Neural crest cell (in vitro differentiated cells): Measurements from ENCODE around the gene NCBP2. TPM values are rescaled to one million over a fixed set of nuclear protein-coding genes. Genes with fewer than 3 reads are reported as not detected.

Experiments
- DNase-seq: peaks from one replicate; pipeline ENCODE4 v3.0.0; 2021; ENCODE audit warnings: low read depth, mixed read lengths, low spot score
- H3K27ac Mint-ChIP-seq: one replicate; pipeline ENCODE4 v1.8.0; 2021; ENCODE audit warnings: mild to moderate bottlenecking, mixed read lengths; ENCODE audit not compliant: unreplicated experiment
- H3K27me3 Mint-ChIP-seq: 2 replicates; pipeline ENCODE4 v1.8.0; 2021; ENCODE audit warnings: low read depth, mild to moderate bottlenecking, mixed read lengths
- H3K36me3 Mint-ChIP-seq: 2 replicates; pipeline ENCODE4 v1.8.0; 2021; ENCODE audit warnings: low read depth, mild to moderate bottlenecking, mixed read lengths
- H3K4me1 Mint-ChIP-seq: 2 replicates; pipeline ENCODE4 v1.8.0; 2021; ENCODE audit warnings: mixed read lengths
- H3K4me3 Mint-ChIP-seq: one replicate; pipeline ENCODE4 v1.8.0; 2021; ENCODE audit warnings: mild to moderate bottlenecking, mixed read lengths
- H3K9me3 Mint-ChIP-seq: 2 replicates; pipeline ENCODE4 v1.8.0; 2021; ENCODE audit warnings: mixed read lengths
- CTCF ChIP-seq: fragments of 200-600 bp; sonication (generic); conservative IDR thresholded peaks from 2 replicates; pipeline ENCODE4 v1.5.0; 2021; ENCODE audit warnings: antibody characterized with exemption, mild to moderate bottlenecking
- total RNA-seq: library from RNA; stranded (reverse); gene quantifications from 2 replicates; pipeline ENCODE4 v1.2.1, GENCODE V29; 2021

NCBP2 gene
- total RNA-seq, 1 donor from 2014 or later: 117 TPM

- Mint-ChIP-seq H3K36me3 (peaks cover 8% of the 10 kb centered on the region), H3K27ac (peak overlapping the region; percentile 91), H3K4me3 (peak overlapping the region; percentile 98), H3K4me1 (peaks cover 39% of the 10 kb centered on the region), H3K9me3 (no peaks in the 10 kb centered on the region), H3K27me3 (peaks cover 4% of the 10 kb centered on the region)
- TF ChIP-seq CTCF: no peak
- DNase-seq: no peak
Observed at GRCh38 chr3:196942915-196943277, 568 bp upstream of the NCBP2 start.

GRCh38 chr3:196941729-196942225, 551 bp downstream of the NCBP2 start:
- Mint-ChIP-seq H3K27me3 (peaks cover 4% of the 10 kb centered on the region), H3K9me3 (no peaks in the 10 kb centered on the region), H3K4me3 (peak overlapping the region; percentile 98), H3K27ac (peak overlapping the region; percentile 98), H3K36me3 (peaks cover 18% of the 10 kb centered on the region), H3K4me1 (peaks cover 39% of the 10 kb centered on the region)
- peak; percentile 43 for DNase-seq
- TF ChIP-seq CTCF: no peak

- peak overlapping the region; percentile 78 for H3K4me3 Mint-ChIP-seq
- TF ChIP-seq CTCF: no peak
- H3K4me1 Mint-ChIP-seq: peaks cover 27% of the 10 kb centered on the region
- H3K36me3 Mint-ChIP-seq: peaks cover 32% of the 10 kb centered on the region
- no peak overlapping the region for H3K27ac Mint-ChIP-seq
- H3K27me3 Mint-ChIP-seq: peaks cover 4% of the 10 kb centered on the region
- DNase-seq: no peak
- no peaks in the 10 kb centered on the region for H3K9me3 Mint-ChIP-seq
Observed at GRCh38 chr3:196938576-196938975, 3.8 kb downstream of the NCBP2 start.

- no peak for TF ChIP-seq CTCF
- DNase-seq: no peak
- Mint-ChIP-seq H3K27ac (no peak overlapping the region), H3K9me3 (no peaks in the 10 kb centered on the region), H3K4me3 (peak overlapping the region; percentile 49), H3K36me3 (peaks cover 30% of the 10 kb centered on the region), H3K27me3 (peaks cover 4% of the 10 kb centered on the region), H3K4me1 (peaks cover 22% of the 10 kb centered on the region)
Observed at GRCh38 chr3:196938124-196938523, 4.2 kb downstream of the NCBP2 start.

GRCh38 chr3:196936288-196936687, 6.0 kb downstream of the NCBP2 start:
- DNase-seq: no peak
- peaks cover 8% of the 10 kb centered on the region for H3K4me1 Mint-ChIP-seq
- TF ChIP-seq CTCF: no peak
- H3K27ac Mint-ChIP-seq: no peak overlapping the region
- H3K27me3 Mint-ChIP-seq: no peaks in the 10 kb centered on the region
- peaks cover 28% of the 10 kb centered on the region for H3K36me3 Mint-ChIP-seq
- no peaks in the 10 kb centered on the region for H3K9me3 Mint-ChIP-seq
- no peak overlapping the region for H3K4me3 Mint-ChIP-seq

- no peak overlapping the region for H3K27ac Mint-ChIP-seq
- H3K4me1 Mint-ChIP-seq: no peaks in the 10 kb centered on the region
- TF ChIP-seq CTCF: no peak
- no peaks in the 10 kb centered on the region for H3K27me3 Mint-ChIP-seq
- DNase-seq: no peak
- H3K36me3 Mint-ChIP-seq: peaks cover 25% of the 10 kb centered on the region
- H3K9me3 Mint-ChIP-seq: no peaks in the 10 kb centered on the region
- no peak overlapping the region for H3K4me3 Mint-ChIP-seq
Observed at GRCh38 chr3:196932600-196932999, 9.7 kb downstream of the NCBP2 start.
